GM18519 (cell line): ENCODE data around the gene PLA2R1.

Source experiments
- ATAC-seq: cut with Tn5 transposase; IDR thresholded peaks from one replicate; pipeline ENCODE4 v1.9.1; 2021; ENCODE audit warnings: mild to moderate bottlenecking, moderate library complexity; ENCODE audit not compliant: unreplicated experiment, low FRiP score

PLA2R1 gene

DNA sequence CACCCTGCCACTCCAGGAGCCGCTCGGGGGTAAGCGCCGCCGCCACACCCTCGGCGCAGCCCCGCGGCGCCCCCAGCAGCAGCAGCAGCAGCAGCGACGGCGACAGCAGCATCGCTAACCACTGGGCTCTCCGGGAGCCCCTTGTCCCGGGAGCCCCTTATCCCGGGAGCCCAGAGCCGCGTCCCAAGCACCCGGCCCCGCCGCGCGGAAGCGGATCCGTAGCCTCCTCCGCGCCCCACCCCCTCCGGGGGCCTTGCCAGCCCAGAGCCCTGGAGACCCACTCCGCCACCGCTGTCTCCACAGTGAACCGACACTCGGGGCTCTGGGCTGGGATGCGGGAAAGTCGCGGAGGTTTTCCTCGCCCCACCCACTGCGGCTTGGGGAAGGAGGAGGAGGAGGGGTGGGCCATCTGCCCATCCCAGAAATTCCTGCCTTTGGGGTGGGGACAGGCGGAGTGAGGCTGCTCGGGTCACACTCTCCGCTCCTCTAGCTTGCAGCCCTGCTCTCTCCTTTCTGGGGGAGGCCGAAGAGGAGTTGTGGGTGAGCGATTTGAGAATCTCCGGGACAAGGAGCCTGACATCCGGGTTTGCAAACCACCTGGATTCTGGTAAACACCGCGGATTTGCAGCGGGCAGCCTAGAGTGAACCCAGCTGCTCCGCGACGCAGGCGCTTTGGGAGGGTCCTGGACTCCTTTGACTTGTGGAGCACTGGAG is at the start of gene PLA2R1:
TSS of gene PLA2R1 (minus strand) at position 324 of the 714 bp plus-strand sequence. CDS start at position 112, 212 bp downstream.
- no peak for ATAC-seq

DNA sequence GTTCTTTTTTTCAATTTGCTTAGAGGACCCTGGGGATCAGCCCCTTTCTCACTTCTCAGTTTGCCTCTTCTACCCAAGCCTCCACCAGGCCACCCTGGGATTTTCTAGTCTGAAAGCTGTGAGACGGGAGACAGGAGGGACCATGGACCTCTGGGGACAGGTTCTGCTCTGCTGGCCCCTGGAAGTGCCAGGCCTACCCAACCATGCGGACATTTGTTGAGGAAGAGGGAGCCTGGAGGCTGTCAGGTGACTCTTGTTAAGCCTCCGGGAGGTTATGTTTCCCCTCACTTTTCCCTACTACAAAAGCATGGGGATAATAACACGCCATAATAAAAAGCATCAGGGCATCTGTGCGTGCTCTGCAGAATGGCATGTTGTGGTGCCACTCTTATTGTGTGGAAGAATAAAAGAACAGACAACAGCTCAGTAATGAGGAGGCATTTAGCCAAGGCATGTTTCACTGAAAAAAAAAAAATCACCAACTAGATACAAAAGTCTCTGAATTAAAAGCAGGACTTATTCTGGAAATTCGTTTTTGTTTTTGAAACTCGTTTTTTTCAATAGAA is 48.3 kb upstream of the PLA2R1 start:
- ATAC-seq = no peak

DNA sequence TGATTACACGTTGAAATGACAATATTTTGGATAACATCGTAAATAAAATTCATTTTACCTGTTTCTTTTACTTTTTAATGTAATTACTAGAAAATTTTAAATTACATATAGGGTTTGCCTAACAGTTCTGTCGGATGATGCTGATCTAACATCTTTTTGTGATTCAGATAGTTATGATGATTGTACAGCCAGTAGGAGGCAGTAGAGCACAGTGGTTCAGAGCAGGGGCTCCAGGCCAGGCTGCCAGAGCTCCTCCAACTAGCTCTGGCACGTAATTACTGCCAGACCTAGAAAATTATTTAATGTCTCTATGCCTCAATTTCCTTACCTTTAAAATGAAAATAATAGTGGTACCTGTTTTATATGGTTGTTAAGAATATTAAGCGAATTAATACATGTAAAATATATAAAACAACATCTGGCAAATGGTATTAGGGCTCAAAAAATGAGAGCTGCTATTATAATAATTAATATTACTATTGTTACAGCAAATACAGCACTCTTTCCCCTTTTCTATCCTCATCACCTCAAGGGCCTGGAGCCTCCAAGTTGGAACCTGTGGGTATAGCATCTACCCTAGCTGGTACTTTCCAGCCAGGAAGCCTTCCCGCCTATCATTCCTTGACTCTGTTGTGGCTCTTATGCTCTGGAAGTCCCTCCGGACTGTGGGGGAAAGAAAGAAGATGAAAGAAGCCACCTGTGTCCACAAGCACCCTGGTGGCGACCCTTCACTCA is 47.7 kb upstream of the PLA2R1 start:
- ATAC-seq = peak; percentile 75

DNA sequence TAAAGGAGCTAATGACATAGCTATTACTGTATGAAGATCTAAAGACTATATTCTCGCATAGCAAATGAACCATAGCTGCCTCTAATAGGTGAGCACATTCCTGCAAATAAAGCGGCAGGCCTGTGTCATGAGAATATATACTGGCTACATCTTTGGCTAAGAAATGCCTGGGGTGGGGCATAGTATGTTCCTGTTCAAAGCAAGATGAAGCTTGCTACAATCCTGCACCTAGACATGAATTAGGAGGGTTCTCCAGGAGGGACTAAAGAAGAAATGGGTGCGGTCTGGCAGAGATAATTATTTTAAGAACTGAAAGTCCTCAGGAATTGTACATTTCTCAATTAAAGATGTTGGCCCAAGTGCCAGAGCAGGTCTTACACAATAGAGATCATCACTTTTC is 46.8 kb upstream of the PLA2R1 start:
- no peak for ATAC-seq

DNA sequence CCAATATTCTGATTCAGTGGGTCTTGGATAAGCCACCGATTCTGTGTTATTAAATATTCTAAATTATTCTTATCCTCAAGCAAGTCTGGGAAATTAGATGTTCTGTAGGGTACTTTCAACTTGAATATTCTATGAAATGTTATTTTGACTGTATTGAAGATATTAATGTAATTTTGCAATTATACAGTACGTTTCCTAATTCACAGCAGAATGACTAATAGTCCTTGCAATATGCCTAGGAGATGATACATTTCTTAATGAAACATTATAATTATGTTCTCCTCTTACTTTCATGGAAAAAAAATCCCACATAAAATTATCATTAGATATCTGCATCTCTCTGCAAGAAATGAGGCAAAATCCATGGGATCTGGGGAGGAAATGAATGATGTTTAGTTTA is 46.2 kb upstream of the PLA2R1 start:
- no peak for ATAC-seq

DNA sequence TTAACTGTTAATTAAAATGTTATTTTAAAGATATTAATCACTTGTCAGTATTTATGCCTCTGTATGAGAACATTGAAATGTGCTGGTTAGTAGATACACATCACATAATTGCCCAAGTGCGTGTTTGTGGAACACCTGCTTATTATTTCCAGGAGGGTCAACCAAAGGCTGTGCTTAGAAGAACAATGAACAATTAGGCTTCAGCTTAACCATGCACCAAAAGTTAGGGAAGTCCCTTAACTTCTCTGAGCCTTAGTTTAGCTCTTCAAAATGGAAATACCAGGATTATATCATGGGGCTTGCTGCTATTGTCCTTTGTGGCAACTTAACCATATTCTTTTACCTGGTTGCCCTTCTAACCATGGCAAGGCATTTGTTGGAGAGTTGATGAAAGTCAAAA is 43.0 kb upstream of the PLA2R1 start:
- ATAC-seq = no peak

DNA sequence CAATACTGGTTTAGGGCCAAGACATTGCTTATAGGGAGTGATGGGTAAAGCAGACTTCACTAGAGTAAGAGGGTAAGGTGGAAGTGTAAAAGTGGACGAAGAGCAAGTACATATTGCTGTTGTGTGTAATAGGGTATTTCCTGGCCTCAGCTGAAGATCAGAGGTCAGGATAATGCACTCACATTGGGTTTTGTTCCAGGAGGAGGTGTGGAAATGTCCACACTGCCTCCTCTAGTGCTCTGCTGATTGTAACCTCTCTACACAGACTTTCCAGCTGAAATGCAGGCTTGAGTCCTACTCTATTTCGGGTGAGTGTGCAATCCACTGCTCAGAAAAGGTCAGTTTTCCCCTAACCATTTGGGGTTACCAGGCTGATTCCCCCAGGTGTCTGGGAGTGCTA is 41.7 kb upstream of the PLA2R1 start:
- ATAC-seq = no peak

DNA sequence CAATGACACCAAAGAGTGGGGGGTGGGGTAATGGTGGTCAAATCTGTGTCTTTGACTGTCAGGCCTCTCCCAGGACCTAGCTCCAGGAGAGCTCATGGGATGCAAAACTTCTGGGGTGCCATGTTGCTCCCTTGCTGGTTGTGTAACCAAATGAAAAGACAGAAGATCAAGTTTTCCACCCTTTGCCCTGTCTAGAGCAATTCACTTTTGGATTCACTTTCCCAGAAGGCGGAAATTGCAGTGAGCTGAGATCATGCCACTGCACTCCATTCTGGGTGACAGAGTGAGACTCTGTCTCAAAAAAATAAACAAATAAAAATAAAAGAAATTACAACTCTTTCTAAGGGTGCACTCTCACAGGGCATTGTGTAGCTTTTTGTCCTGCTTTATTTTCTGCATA is 34.9 kb upstream of the PLA2R1 start:
- no peak for ATAC-seq

DNA sequence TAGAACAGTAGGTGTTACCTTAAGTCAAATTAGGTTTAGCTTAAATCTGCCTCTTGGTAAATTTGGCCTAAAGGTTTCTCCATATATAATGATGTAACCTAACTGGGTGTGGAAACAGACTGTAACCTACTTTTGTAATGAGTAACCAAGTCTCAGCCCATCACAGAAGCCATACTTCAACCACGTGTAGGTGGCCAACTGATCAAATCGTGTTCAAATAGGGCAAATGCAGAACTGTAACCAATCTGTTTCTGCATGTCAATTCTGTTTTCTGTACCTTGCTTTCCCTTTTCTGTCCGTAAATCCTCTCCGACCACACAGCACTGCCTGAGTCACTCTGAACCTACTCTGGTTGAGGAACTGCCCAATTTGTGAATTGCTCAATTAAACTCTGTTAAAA is 34.0 kb upstream of the PLA2R1 start:
- no peak for ATAC-seq

DNA sequence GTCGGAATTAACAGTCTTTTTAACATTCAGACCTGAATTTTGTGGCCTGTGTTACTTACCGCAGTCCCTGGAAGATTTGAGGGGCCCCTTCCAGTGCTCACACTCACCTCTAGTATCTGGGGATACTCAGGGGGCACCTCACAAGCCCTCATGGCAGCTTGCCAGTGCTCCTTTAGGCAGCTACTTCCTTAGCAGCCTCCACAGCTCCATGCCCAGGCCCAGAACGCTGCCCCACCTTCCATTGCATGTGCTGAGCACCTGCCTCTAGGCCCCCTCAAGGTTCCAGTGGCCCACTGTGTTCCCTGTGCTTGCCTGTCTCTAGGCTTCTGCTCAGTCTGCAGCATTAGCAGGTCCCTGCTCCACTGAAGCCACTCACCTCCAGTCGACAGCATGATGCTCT is 30.0 kb upstream of the PLA2R1 start:
- no peak for ATAC-seq

DNA sequence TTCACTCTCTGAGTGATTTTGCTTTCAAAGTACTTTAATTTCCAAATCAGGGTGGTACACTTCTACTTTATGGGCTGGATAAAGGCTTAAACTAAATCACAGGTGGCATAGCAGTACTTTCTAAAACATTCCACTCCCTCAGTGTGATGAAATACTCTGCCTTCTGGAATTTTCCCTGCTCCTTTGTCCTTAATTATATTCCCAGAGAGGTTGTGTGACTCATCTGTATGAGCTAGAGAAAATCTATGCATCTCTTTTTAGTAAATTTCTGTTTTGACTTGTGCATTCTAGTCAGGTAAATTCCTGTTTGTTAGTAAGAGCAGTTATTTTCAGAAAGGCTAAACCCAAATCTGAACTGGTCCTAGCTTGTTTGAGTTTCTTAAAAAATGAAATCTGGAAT is 29.0 kb upstream of the PLA2R1 start:
- ATAC-seq = no peak

DNA sequence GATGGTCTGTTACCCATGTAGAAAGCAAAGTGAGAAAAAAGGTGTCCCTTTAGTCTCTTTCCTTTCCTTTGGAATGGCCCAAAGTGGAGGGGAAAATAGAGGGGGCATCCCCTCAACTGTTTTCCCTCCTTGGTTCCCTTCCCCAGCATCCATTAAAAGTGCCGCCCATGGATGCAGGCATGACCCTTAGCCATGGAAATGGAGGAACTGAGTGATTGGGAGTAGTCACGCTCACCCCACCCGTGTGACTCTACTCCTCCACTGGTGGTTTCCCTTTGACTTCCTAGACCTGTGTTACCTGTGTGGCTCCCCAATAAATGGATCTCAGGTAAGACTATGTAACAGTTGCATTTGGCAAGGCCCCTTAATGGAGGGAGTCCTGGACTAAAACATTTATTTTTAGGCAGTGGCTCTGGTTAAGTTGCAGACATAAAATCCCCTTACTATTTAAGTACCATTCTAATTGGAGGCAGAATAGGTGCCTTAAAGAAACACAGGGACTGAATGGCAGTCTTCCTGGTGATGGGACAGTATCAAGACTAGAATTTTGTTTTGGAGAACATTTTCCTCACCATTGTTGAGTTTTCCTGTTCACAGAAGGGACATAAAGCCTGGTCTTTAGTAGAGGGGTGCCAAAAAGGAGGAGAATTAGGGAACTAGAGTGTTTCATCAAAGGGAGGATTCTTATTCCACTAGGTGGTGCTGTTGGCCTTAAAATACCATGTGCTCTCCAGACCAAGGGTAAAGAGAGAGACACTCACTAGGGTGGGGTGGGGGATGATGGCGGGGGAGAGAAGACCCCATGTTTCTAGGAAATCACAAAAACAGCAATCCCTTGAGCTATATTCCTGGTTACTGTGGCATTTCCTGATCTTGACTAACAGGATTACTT is 25.7 kb upstream of the PLA2R1 start:
- no peak for ATAC-seq

DNA sequence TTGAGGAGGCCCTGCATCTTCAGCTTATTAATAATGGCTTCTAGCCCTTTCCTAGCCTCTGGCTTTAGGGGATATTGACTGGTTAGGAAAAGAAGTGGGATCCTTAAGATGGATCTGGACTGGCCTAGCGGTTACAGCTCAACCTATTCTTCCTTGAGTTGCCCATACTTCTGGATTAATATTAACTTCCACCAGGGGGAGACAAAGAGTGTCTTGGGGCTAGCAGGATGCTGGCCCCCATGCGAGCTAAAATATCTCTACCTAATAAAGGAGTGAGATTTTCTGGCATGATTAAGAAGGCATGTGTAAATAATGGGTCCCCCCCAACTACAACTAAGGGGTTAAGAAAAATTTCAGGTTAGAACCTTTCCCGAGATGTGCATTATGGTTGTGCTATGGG is 23.2 kb upstream of the PLA2R1 start:
- no peak for ATAC-seq

DNA sequence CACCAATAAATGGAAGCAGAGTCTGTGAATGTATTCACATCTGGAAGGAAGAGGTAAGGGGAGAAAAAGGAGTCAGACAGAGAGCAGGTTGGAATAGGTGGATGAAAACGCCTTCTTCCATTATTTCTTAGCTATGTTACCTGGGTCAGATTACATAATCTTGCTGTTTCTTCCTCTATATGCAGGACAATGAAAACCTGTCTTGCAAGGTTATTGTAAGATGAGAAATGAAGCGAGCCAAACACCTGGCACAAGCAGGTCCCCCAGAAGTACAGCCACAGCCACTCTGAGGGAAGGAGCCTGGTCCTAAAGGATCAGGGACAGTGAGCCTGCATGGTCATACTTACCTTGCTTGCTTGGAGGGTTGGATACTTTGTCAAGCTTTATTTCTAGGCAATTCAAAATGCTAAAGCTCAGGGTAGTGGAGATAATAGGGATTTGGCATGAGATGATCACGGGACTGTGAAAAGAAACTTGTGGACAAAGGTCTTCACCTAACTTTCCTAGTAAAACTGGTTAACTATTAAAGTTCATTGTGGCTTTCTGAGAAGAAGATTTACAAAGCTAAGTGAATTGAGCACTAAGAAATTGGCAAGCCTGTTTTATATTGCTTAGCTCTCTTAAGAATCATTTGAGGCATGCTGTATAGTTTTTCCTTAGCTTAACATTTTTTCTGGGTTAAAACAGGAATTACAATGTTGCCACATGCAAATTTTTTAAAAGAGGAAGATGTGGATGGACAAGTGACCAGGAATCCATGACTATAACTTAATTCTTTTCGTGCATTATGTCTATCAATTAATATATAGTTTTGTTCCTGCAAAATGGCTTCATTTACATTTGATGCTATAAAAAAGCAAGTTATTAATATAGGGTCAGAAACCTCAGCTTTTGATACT is 15.7 kb upstream of the PLA2R1 start:
- ATAC-seq = no peak

DNA sequence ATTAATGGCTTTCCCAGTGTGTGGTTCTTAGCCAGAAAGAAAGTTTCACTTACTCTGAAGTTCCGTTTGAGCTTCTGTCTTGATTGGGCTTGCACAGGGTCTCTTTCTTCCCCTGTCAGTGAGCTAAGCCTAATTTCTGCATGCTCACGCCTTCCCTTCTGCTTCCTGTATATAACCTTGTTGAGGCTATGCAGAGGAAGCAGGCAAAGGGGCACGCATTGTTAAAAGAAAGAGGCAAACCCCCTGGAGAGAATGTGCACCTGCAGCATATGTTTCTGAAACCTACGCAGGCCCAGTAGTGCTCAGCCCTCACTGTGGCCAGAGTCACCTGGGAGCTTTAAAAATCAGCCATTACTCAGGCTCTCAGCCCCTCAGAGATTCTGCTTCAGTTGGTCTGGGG is 14.5 kb upstream of the PLA2R1 start:
- ATAC-seq = no peak

DNA sequence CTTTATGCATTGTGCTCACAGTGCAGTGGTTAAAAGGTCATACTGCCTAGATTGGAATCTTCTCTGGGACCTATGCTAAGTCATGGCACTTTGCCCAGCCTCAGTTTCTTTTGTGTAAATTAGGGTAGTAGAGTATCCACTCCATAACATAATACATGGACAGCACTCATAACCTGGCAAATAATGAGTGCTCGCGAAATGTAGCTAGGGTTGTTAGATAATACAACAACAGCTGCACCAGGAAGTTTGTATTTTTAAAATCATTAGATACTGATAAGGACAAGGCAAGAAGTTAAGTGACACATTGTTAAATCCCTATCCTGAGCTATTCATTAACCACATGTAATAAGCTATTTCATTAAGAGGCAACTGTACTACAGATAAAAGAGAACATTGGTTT is 13.8 kb upstream of the PLA2R1 start:
- no peak for ATAC-seq

DNA sequence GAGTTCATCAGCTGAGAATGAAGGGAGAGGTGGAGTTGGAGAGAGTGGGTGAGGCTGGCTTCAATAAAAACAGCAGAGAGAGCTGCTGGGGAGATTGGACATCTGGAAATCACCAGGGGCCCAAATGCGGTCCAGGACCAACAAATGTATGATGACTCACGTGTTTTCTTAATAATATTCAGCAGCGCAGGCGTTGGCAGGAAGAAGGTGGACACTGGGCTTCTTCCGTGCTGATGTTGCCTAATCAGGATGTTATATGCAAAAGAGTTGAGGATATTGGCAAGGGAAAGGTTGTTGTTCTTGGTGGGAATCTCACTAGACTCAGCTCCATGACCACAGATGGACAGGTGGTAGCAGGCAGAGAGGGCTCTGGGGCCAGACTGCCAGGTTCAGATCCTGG is 12.8 kb upstream of the PLA2R1 start:
- ATAC-seq = no peak

DNA sequence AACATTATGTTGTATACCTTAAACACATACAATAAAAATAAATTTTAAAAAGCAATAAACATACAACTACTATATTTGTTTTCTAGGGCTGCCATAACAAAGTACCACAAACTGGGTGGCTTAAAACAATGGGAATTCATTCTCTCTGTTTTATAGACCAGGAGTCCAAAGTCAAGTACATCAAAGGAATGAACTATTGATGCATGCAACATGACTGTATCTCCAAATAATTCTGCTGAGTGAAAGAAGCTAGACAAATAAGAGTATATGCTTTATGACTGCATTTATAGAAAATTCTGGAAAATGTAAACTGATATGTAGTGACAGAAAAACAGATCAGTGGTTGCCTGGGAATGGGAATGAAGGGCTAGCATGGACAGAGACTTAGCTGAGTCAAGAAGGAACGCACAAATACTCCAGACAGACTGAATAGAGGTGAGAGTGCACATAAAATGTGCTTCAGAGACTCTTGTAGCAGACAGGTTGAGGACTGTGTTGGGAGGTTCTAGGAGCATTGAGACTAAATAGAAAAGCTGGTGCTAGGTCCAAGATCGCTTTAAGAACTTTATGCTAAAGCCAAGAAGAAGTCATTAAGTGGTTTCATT is 11.0 kb upstream of the PLA2R1 start:
- ATAC-seq = no peak

DNA sequence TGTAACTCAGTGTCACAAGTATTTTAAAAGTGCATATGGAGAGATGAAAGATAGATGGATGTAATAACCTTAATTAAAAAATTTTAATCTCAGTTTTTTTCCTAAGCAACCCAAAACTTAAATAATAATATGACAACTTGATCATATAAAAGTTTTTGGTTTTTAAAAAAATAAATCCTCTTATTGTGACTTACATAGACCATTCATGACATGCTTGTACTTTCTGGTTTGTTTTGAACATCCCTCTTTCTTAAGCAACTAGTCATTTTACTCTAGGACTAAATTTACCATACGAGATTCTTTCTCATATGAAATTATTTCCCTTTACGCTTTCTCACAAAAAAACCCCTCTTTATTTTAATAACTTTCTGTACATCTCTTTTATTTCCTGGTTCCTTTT is 6.5 kb upstream of the PLA2R1 start:
- ATAC-seq = no peak

DNA sequence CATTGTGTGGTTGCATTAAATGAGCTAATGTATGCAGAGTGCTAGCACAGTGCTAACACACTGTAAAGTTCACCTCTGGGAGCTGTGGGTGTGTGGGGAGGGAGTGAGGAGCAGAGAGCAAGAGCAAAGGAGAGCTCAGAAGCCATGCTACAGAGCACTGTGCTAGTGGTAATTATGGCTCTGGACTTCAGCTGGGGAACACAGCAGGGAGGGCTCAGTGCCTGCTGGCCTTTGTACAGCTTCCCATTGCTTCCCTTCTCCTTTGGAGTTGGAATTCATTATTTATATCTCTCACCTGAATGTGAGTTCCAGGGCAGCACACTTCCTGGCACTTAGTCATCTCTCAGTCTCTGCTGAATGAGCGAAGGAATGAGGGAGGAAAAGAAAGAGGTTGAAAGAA is 2.5 kb upstream of the PLA2R1 start:
- no peak for ATAC-seq
